Epithelial cell of proximal tubule (primary cell): ENCODE measurements around the gene THSD1. TPM values are rescaled to one million over a fixed set of nuclear protein-coding genes. Genes with fewer than 3 reads are reported as not detected.

Experiments used
- DNase-seq: peaks from one replicate; pipeline ENCODE4 v3.0.0-alpha.2; 2011; ENCODE audit warnings: low read depth
- H3K4me3 ChIP-seq: 2 replicates; pipeline ENCODE4 v1.5.1; 2011; ENCODE audit warnings: low read depth, mild to moderate bottlenecking, low read length
- total RNA-seq: library from RNA; depleted of rRNA; stranded (reverse); fragments of >200 nt; gene quantifications from 2 replicates; pipeline ENCODE4 v1.2.3, GENCODE V29; 2015
- TF ChIP-seq, protein P1 (sequence below): conservative IDR thresholded peaks from 2 replicates; pipeline ENCODE4 v1.5.1; 2012; ENCODE audit warnings: low read depth, mild to moderate bottlenecking, low read length

The THSD1 gene
- total RNA-seq, 1 donor from 2014 or later: 10.2 TPM

DNA sequence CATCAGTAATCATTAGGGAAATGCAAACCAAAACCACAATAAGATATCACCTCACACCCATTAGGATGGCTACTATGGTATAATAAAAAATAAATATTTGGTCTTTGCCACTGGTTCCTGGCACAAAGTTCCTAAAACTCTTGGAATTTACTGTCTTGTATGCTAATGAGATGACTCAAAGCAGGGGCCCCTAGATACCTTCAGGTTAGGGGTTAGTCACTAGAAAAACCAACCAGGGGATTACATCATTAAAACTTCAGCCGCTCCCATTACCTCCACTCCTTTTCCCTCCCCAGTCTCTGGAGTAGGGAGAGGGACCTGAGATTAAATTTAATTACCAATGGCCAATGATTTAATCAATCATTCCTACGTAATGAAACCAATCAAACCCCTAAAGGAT is 49.6 kb downstream of the THSD1 start:
- no peak overlapping the region for H3K4me3 ChIP-seq
- TF ChIP-seq, protein P1, sequence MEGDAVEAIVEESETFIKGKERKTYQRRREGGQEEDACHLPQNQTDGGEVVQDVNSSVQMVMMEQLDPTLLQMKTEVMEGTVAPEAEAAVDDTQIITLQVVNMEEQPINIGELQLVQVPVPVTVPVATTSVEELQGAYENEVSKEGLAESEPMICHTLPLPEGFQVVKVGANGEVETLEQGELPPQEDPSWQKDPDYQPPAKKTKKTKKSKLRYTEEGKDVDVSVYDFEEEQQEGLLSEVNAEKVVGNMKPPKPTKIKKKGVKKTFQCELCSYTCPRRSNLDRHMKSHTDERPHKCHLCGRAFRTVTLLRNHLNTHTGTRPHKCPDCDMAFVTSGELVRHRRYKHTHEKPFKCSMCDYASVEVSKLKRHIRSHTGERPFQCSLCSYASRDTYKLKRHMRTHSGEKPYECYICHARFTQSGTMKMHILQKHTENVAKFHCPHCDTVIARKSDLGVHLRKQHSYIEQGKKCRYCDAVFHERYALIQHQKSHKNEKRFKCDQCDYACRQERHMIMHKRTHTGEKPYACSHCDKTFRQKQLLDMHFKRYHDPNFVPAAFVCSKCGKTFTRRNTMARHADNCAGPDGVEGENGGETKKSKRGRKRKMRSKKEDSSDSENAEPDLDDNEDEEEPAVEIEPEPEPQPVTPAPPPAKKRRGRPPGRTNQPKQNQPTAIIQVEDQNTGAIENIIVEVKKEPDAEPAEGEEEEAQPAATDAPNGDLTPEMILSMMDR: no peak
- DNase-seq: peak; percentile 60

DNA sequence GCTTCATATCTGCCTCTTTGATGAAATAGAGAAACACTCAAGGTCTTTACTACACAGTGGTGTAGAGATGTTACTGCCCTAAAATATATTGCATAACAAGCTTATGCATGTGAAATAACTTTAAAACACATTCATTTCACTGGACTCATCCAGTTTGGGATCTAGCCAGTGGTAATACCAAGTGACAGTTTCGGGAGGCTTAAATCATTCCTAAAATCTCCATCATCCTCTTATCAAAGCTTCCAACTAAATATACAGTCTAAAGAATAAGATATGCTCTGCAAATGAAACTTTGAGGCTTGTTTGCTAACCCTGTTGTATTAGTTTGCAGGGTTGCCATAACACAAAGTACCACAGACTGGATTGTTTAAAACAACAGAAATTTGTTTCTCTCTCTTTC is 52.8 kb downstream of the THSD1 start:
- no peak for DNase-seq
- no peak overlapping the region for H3K4me3 ChIP-seq
- TF ChIP-seq, protein P1: no peak

DNA sequence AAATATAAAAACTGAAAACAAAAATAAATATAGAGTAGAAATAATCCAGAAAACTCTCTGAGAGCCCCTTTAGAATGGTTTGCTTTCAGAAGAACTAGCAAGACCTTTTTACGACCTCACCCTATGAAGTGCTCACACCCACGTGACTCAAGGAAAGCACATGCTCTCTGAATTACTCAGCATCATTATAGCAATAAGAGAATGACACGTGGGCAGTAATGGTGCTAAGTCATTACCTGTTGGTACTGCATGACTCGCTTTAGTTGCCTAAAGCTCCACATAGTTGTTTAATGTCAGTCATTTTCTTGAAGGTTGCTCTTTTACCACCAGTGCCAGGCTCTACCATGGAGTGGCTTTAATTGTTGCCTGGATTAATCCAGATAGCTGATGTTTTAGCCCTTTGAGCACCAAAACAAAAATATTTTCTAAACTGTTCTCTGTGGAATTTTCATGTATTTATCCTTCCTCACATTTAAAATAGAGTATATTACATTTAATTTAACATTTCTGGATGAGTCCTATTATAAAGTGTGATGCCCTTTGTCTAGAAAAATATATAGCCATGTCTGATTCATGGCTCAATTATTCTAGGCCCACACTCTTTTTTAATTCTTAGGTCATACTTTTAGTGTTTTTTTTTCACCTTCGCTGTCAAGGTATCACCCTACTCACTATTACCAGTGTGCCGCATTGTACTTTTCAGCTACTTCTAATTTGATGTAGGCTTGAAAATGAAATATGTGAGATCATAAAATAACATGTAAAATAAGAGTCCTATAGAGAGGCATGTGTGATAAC is 56.8 kb downstream of the THSD1 start:
- TF ChIP-seq, protein P1: no peak
- peak; percentile 94 for DNase-seq
- no peak overlapping the region for H3K4me3 ChIP-seq

DNA sequence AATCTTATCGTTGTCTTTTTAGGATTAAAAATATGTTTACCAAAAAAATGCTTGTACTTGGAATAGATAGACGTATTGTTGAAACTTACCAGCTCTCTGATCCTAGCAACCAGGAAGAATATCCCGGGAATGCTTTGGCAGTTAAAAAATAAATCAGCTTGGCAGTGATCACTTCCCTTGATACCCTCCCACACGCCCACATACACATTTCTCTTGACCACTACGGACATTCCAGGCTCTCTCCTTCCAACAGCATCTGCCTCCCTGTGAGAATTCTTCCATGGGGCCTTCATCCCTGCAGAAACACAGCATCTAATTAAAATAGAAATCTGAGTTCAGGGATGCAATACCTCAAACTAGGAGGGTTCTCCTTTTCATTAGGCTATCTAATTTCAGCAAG is 57.9 kb downstream of the THSD1 start:
- H3K4me3 ChIP-seq: no peak overlapping the region
- peak; percentile 80 for DNase-seq
- TF ChIP-seq, protein P1: no peak

DNA sequence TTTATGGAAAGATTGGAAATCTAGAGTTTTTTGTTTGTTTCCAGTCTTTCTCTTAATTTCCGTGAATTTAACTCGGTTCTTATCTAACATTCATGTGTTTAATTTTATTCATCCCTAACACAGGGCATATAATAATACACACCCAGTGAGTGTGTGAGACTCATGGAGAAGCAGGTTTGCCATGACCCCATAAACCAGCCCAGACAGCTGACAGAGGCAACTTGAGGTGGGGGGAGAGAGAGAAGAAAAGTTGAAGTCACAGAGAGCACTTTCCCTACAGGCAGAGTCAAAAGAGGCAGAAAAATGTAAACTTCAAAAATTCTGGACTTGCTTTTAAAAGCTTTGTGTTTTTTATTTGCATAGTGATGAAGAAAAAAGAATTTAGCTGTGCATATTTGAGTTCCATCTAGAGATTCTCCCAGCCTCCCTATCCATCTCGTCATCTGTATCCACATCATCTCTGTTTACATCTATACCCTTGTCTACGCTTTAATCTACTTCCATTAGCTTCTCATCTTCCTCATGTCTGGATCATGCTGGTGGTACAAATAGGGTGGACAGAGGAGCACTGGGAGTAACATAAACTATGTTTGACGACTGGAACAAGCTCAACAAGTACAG is 60.2 kb downstream of the THSD1 start:
- no peak for DNase-seq
- no peak overlapping the region for H3K4me3 ChIP-seq
- TF ChIP-seq, protein P1: no peak

DNA sequence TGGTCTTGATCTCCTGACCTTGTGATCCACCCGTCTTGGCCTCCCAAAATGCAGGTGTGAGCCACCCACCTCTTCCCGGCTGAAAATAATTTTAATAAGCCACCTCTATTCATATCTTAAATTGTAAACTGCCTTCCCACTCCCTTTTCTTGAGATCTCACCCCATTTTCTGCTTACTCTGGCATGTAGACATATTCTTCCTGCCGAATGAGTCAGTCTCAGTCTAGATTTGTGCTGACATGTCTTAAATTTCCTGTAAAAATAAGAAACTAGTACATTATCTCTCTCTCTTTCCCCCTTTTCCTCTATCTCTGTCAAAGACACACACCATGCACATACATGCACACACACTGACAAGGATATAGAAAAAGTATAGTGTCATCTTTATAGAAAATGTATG is 60.9 kb downstream of the THSD1 start:
- DNase-seq: no peak
- no peak overlapping the region for H3K4me3 ChIP-seq
- TF ChIP-seq, protein P1: no peak
